HuH-7.5 (cell line): ENCODE results near the gene RPTOR.
A peak's percentile ranks its signal among the peaks of the same experiment; 100 is the strongest.
"Not testable (repeated sequence)": the region's sequence is repeated elsewhere in the genome, so short reads cannot be mapped to it uniquely, and the experiment has no call there.

Experiments used
- DNase-seq: peaks from one replicate; pipeline ENCODE4 v3.0.0; 2011; ENCODE audit warnings: low spot score

RPTOR gene, protein sequence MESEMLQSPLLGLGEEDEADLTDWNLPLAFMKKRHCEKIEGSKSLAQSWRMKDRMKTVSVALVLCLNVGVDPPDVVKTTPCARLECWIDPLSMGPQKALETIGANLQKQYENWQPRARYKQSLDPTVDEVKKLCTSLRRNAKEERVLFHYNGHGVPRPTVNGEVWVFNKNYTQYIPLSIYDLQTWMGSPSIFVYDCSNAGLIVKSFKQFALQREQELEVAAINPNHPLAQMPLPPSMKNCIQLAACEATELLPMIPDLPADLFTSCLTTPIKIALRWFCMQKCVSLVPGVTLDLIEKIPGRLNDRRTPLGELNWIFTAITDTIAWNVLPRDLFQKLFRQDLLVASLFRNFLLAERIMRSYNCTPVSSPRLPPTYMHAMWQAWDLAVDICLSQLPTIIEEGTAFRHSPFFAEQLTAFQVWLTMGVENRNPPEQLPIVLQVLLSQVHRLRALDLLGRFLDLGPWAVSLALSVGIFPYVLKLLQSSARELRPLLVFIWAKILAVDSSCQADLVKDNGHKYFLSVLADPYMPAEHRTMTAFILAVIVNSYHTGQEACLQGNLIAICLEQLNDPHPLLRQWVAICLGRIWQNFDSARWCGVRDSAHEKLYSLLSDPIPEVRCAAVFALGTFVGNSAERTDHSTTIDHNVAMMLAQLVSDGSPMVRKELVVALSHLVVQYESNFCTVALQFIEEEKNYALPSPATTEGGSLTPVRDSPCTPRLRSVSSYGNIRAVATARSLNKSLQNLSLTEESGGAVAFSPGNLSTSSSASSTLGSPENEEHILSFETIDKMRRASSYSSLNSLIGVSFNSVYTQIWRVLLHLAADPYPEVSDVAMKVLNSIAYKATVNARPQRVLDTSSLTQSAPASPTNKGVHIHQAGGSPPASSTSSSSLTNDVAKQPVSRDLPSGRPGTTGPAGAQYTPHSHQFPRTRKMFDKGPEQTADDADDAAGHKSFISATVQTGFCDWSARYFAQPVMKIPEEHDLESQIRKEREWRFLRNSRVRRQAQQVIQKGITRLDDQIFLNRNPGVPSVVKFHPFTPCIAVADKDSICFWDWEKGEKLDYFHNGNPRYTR (N-terminal part only)

DNA sequence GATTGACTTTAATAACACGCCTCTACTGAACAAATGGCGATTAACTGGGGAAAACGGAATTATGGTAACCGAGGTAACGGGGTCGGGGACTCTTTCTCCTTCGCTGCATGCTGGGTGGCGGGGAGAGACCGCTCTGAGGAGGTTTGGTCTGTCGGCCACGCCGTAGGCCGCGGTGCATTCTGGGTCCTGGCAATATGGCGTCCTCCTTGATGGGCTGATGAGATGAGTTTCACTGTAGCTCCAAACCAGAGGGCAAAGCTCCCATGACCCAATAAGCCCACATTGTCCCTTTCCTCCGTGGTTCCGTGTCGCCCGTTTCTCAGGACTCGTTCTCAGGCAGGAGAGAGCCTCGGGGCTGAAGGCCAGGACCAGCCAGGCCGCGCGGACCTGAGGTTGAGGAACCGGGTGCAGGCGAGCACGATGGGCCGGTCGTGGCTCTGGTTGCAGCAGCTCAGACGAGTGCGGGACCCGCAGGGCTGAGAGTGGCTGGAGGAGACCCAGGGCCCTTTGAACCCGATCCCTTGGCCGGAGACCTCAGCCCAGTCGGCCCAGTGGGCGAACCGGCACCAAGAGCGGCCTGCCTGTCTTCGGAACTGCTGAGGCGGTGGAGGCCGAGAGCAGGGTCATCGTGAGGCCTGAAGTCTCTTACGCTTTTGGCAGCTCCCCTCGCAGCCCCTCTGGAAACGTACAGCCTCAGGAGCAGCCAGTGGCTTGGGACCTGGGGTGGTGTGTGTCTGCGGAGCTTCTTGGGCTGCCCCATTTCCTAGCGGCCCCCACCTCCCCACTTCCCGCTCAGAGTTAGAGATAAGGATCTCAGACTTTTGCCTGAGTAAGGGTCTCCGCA lies at the start of gene RPTOR:
RPTOR (plus strand) TSS at position 184 of the 844 bp plus-strand sequence. CDS start 792 bp downstream, outside the sequence.
- DNase-seq: peak; percentile 89

DNA sequence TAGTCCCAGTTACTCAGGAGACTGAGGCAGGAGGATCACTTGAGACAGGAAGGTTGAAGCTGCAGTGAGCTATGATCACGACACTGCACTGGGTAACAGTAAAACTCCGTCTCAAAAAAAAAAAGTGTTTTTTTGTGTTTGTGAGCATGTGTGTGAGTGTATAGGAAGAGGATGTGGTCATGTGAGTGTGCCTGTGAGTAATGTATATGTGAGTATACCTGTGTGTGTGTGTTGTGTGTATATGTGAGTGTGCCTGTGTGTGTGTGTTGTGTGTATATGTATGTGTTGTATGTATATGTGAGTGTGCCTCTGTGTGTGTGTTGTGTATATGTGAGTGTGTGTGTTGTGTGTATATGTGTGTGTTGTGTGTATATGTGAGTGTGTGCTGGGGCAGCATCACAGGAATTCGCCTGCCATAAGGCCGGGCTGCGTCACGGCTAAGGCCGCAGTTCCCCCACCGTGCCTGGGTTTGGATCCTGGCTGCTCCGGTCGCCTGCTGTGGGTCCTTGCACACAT lies 46.9 kb upstream of the RPTOR start:
- DNase-seq: no peak

DNA sequence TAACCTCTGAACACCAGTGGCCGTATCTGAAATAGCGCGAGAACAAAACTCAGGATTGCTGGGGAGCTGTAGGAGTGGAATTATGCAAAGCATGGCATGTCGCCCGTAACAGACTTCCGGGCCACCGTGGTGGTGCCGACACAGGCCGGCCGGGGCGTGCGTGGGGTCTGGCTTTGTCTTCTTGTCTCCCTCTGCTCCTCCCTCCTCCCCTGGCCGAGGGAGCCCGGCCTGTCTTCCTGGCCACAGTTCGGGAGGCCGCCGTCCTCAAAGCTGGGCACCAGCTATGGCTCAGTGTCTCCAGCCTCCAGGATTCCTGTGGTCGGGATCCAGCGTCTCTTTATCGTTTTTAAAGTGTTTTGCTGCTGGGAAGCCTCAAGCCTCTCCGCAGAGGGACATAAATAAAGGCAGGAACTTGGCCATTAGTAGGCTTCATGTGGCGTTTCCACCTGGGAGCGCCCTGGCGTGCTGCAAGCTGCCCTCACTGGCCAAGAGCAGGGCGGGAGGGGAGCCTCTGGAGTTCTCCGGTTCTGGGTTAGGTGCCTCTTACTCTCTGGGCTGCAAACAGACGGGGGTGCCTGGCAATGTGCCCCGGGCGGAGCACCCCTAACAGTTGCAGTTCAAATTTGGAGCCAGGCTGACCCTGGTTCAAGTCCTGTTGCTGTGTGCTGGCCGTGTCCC lies 46.3 kb upstream of the RPTOR start:
- DNase-seq: no peak

DNA sequence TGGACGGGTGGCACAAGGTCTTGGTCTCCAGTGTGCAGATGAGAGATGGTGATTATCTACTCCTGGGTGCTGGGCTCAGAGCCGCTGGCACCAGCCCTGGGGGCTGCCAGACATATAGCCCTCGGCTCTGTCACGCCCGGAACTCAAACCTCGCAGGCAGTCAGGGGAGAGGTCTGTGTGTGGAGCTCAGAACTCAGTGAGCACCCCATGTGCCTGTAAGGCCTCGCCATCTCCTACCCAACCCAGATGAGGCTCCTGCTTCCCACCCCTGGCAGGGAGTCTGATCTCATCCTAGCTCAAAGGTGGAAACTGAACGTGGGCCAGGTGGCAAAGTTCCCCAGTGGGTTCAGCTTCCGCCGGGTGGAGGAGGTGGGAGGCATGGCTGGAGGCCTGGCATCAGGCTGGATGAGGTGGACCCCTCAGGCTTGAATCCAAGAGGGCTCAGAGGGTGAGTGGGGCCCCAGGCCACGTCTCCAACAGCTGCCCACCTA lies 45.7 kb upstream of the RPTOR start:
- no peak for DNase-seq

DNA sequence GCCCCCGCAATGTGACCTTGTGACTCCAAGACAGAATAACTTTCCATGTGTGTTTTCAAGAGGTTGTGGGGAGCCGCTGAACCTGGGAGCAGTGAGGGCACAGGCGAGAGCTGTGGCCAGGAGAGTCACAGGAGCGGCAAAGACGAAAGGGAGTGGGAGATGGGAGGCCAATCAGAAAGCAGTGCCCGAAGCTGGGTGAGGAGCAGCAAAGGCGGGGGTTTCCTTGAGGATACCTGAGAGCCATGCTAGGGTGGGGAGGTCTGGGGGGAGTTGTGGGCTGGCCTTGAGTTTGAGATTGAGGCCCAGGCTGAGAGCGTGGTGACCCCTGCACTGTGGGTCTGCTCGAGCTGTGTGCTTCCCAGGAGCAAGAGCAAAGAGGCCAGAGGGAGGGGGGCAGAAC lies 45.1 kb upstream of the RPTOR start:
- DNase-seq: no peak

GRCh38 chr17:80499961-80500665 lies 44.5 kb upstream of the RPTOR start:
- no peak for DNase-seq

DNA sequence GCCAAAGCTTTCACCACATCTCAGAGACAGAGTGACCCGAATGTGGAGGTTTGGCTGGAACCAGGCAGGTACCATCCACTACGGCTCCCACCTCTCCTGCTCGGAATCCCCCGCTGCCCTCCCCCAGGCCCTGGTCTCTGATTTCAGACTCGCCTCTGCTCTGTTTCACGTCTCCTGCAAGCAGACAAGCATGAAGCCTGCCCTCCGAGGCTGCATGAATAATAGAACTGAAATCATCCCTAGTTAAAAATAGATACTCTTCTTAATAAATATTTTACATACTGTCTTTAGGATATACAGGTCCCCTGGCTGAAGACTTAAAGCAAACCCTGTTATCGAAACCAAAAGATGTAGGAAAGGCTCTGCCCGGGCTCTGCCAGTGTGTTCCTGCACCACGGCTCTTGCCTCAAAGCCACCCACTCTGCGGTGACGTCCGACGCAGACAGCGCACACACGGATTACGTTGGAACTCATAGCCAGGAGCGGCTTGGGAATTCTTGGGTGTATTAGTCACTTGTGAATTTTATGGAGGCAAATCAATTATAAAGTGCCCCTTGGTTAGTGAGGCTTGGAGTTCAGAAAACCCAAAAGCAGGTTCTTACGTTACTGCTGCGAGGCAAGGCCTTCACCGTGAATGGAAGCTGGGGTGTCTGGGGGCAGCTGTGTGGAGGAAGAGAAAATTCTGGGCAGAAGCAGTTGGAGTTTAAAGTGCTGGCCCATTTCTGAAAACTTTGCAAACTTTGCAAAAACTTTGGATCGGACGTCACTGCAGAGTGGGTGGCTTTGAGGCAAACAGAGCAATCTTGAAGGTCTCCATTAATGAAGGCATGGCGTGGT lies 42.7 kb upstream of the RPTOR start:
- DNase-seq: no peak

DNA sequence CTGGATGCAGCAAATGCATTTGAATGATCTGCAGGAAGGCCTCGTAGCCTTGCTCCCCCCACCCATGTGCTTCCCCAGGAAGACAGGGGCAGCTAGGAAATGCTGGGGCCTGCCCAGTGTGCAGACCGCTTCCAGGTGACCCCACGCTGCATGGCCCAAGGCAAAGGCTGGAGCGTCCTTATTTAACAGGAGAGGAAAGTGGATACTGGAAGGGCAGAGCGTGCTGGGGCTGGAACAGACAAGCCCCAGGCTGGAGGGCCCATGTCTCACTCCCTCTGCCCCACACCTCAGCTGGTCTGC lies 42.1 kb upstream of the RPTOR start:
- no peak for DNase-seq

GRCh38 chr17:80503031-80503430 lies 41.6 kb upstream of the RPTOR start:
- DNase-seq: no peak

DNA sequence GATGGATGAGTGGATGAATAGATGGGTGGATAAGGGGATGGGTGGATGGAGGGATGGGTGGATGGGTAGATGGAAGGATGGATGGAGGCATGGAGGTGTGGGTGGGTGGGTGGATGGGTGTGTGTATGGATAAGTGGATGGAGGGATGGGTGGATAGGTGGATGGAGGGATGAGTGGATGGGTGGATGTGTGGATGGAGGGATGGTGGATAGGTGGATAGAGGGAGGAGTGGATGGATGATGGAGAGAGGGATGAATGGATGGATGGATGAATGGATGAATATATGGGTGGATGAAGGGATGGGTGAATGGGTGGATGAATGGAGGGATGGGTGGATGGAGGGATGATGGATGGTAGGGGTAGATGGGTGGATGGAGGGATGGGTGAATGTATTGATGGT lies 40.7 kb upstream of the RPTOR start:
- DNase-seq: no peak

- no peak for DNase-seq
Observed at GRCh38 chr17:80504686-80505413, 39.8 kb upstream of the RPTOR start.

DNA sequence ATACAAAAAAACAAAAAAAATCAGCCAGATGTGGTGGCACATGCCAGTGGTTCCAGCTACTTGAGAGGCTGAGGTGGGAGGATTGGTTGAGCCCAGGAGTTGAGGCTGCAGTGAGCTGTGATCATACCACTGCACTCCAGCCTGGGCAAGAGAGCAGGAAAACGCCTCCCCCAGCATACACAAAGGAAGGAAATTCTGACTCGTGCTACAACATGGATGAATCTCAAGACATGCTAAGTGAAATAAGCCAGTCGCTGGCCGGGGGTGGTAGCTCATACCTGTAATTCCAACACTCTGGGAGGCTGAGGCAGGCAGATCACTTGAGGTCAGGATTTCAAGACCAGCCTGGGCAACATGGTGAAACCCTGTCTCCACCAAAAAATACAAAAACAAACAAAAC lies 37.5 kb upstream of the RPTOR start:
- not testable (repeated sequence) for DNase-seq

DNA sequence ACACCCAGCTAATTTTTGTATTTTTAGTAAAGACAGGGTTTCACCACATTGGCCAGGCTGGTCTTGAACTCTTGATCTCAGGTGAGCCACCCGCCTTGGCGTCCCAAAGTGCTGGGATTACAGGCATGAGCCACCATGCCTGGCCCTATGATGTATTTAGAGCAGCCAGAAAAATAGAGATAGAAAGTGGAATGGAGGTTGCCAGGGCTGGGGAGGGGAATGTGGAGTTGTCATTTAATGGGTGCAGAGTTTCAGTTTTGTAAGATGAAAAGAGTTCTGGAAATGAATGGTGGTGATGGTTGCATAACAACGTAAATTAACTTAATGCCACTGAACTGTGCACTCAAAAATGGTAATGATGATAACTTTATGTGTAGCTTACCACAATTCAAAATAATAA lies 36.7 kb upstream of the RPTOR start:
- DNase-seq: no peak

- no peak for DNase-seq
Observed at GRCh38 chr17:80509311-80509710, 35.3 kb upstream of the RPTOR start.

- DNase-seq: no peak
Observed at GRCh38 chr17:80510132-80510531, 34.5 kb upstream of the RPTOR start.

- DNase-seq: no peak
Observed at GRCh38 chr17:80510772-80511171, 33.9 kb upstream of the RPTOR start.

DNA sequence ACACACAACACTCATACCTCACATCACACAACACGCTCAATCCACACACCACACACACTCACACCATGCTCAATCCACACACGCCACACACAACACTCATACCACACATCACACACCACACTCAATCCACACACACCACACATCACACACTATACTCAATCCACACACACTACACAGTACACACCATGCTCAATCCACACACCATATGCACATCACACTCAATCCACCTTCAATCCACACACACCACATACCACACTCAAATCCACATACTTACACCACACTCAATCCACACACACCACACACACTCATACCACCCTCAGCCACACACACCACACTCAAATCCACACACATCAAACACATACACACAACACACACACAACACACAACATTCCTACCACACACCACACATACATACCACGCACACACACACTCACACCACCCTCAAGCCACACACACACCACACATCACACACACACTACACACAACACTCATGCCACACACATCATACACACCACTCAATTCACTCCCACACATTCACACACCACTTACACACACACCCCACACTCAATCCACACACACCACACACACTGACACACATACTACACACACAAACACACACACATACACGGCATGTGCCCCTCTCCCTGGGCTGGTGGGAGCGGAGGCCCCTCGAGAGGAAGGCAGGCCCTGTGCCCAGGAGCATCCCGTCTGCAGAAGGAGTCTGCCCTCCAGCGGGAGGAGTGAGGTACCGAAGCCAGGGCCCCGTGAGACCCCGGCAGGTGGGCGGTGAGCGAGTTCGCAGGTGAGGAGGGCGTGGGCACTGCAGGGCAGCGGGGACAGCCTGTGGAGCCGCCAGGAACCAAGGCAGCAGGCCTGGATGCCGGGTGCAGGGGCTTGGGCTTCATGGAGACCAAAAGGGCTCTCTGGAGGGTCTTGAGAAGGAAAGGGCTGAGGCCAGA lies 33.1 kb upstream of the RPTOR start:
- DNase-seq: no peak

DNA sequence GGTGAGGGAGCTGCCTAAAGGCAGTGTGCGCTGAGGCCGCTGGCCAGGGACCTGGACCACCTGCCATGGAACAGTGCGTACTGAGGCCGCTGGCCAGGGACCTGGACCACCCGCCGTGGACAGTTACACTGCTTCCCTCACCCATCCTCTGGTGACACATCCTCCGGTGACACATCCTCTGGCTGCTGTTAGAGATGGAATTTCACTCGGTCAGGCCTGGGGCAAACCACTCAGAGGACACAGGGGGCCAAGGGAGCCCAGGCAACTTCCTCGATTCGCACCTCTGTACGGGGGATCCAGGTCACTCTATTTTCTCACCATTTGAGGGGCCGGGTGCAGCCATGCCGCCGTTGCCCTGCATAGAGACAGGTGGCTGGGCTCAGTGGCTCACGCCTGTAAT lies 32.4 kb upstream of the RPTOR start:
- no peak for DNase-seq
